H9 (cell line): ENCODE measurements around the gene MS4A4A. TPM values are rescaled to one million over a fixed set of nuclear protein-coding genes. Genes with fewer than 3 reads are reported as not detected.

Source experiments
- DNase-seq: peaks from one replicate; pipeline ENCODE4 v3.0.0-alpha.2; 2017
- H2AFZ ChIP-seq: one replicate; pipeline ENCODE4 v1.6.1; 2013; ENCODE audit warnings: mild to moderate bottlenecking, low read length, control low read depth, moderate library complexity
- H2AK5ac ChIP-seq: 2 replicates; pipeline ENCODE4 v1.6.1; 2013; ENCODE audit warnings: low read length, control low read depth, mixed read lengths; ENCODE audit not compliant: insufficient read length
- H2BK120ac ChIP-seq: one replicate; pipeline ENCODE4 v1.6.1; 2013; ENCODE audit warnings: low read depth, mild to moderate bottlenecking, low read length, control low read depth, inconsistent platforms; ENCODE audit not compliant: poor library complexity, severe bottlenecking
- H2BK12ac ChIP-seq: 2 replicates; pipeline ENCODE4 v1.6.1; 2013; ENCODE audit warnings: low read length, control low read depth, mixed read lengths, low read depth; ENCODE audit not compliant: insufficient read length
- H2BK15ac ChIP-seq: 2 replicates; pipeline ENCODE4 v1.6.1; 2013; ENCODE audit warnings: low read depth, low read length, control low read depth
- H2BK20ac ChIP-seq: one replicate; pipeline ENCODE4 v1.6.1; 2013; ENCODE audit warnings: low read depth, mild to moderate bottlenecking, low read length, control low read depth, inconsistent platforms; ENCODE audit not compliant: poor library complexity, severe bottlenecking
- H2BK5ac ChIP-seq: 2 replicates; pipeline ENCODE4 v1.6.1; 2013; ENCODE audit warnings: low read length, control low read depth, mixed read lengths; ENCODE audit not compliant: insufficient read length
- H3K14ac ChIP-seq: 2 replicates; pipeline ENCODE4 v1.6.1; 2013; ENCODE audit warnings: low read length, control low read depth; ENCODE audit not compliant: insufficient read depth
- H3K18ac ChIP-seq: 2 replicates; pipeline ENCODE4 v1.6.1; 2013; ENCODE audit warnings: low read depth, mild to moderate bottlenecking, mixed read lengths, low read length, control low read depth; ENCODE audit not compliant: insufficient read length
- H3K23ac ChIP-seq: 2 replicates; pipeline ENCODE4 v1.6.1; 2013; ENCODE audit warnings: low read length, control low read depth, mixed read lengths, low read depth; ENCODE audit not compliant: insufficient read length
- H3K23me2 ChIP-seq: 2 replicates; pipeline ENCODE4 v1.6.1; 2013; ENCODE audit warnings: low read depth, mild to moderate bottlenecking, mixed read lengths, low read length, control low read depth; ENCODE audit not compliant: insufficient read length, poor library complexity, severe bottlenecking
- H3K27ac ChIP-seq: 2 replicates; pipeline ENCODE4 v1.5.1; 2013; ENCODE audit warnings: low read length, control low read depth, mixed read lengths, low read depth; ENCODE audit not compliant: insufficient read length
- H3K27me3 ChIP-seq: 2 replicates; pipeline ENCODE4 v1.6.1; 2013; ENCODE audit warnings: low read length, control low read depth, inconsistent platforms; ENCODE audit not compliant: insufficient read depth
- H3K4ac ChIP-seq: 2 replicates; pipeline ENCODE4 v1.6.1; 2013; ENCODE audit warnings: low read depth, mild to moderate bottlenecking, control low read depth, inconsistent platforms, low read length, moderate library complexity
- H3K4me1 ChIP-seq: 2 replicates; pipeline ENCODE4 v1.6.1; 2013; ENCODE audit warnings: low read length, control low read depth, inconsistent platforms; ENCODE audit not compliant: insufficient read depth
- H3K4me2 ChIP-seq: 2 replicates; pipeline ENCODE4 v1.6.1; 2013; ENCODE audit warnings: low read length, control low read depth, mixed read lengths; ENCODE audit not compliant: insufficient read length, insufficient read depth
- H3K56ac ChIP-seq: 2 replicates; pipeline ENCODE4 v1.6.1; 2013; ENCODE audit warnings: low read depth, mild to moderate bottlenecking, mixed read lengths, low read length, control low read depth; ENCODE audit not compliant: insufficient read length
- H3K79me1 ChIP-seq: 2 replicates; pipeline ENCODE4 v1.6.1; 2013; ENCODE audit warnings: low read depth, mild to moderate bottlenecking, moderate library complexity, low read length, control low read depth, inconsistent platforms; ENCODE audit not compliant: insufficient read depth, poor library complexity, severe bottlenecking
- H3K79me2 ChIP-seq: 2 replicates; pipeline ENCODE4 v1.6.1; 2013; ENCODE audit warnings: low read length, control low read depth, inconsistent platforms; ENCODE audit not compliant: insufficient read depth
- H3K9ac ChIP-seq: 2 replicates; pipeline ENCODE4 v1.6.1; 2013; ENCODE audit warnings: low read length, control low read depth, mixed read lengths; ENCODE audit not compliant: insufficient read length; ENCODE audit errors: extremely low read depth
- H3K9me3 ChIP-seq: one replicate; pipeline ENCODE4 v1.6.1; 2013; ENCODE audit warnings: low read depth, low read length, inconsistent platforms; ENCODE audit not compliant: control insufficient read depth
- H3T11ph ChIP-seq: one replicate; pipeline ENCODE4 v1.6.1; 2013; ENCODE audit warnings: mild to moderate bottlenecking, low read length, control low read depth, inconsistent platforms
- H4K20me1 ChIP-seq: one replicate; pipeline ENCODE4 v1.6.1; 2013; ENCODE audit not compliant: control insufficient read depth, insufficient read length, insufficient read depth
- H4K5ac ChIP-seq: 2 replicates; pipeline ENCODE4 v1.6.1; 2013; ENCODE audit warnings: low read depth, mild to moderate bottlenecking, mixed read lengths, low read length, control low read depth; ENCODE audit not compliant: insufficient read length
- H4K8ac ChIP-seq: replicated peaks from 2 replicates; pipeline ENCODE4 v1.6.1; 2013; ENCODE audit warnings: low read length, control low read depth, mixed read lengths, low read depth; ENCODE audit not compliant: insufficient read length
- H4K91ac ChIP-seq: 2 replicates; pipeline ENCODE4 v1.6.1; 2013; ENCODE audit warnings: low read depth, mild to moderate bottlenecking, moderate library complexity, mixed read lengths, low read length, control low read depth; ENCODE audit not compliant: insufficient read length
- H3K27ac Mint-ChIP-seq, 3 experiments: 2 replicates in 2 of 3; 3 replicates in 1 of 3; pipeline ENCODE4 v1.8.0; 2020 to 2021; ENCODE audit warnings: mixed read lengths in 3 of 3, mild to moderate bottlenecking in 1 of 3, moderate library complexity in 1 of 3
- H3K27me3 Mint-ChIP-seq: 2 replicates; pipeline ENCODE4 v1.8.0; 2021; ENCODE audit warnings: low read depth, mild to moderate bottlenecking, moderate library complexity, mixed read lengths
- H3K36me3 Mint-ChIP-seq, 3 experiments: 2 replicates in 2 of 3; 3 replicates in 1 of 3; pipeline ENCODE4 v1.8.0; 2020 to 2021; ENCODE audit warnings: low read depth in 3 of 3, mixed read lengths in 3 of 3; ENCODE audit not compliant: insufficient read depth in 1 of 3
- H3K4me1 Mint-ChIP-seq, 2 experiments: 2 replicates each; pipeline ENCODE4 v1.8.0; 2020; ENCODE audit warnings: mixed read lengths in 2 of 2
- H3K4me3 Mint-ChIP-seq, 2 experiments: 2 replicates in 1 of 2; 3 replicates in 1 of 2; pipeline ENCODE4 v1.8.0; 2020 to 2021; ENCODE audit warnings: mild to moderate bottlenecking in 2 of 2, mixed read lengths in 2 of 2, moderate library complexity in 1 of 2
- H3K9me3 Mint-ChIP-seq, 2 experiments: 2 replicates in 1 of 2; 3 replicates in 1 of 2; pipeline ENCODE4 v1.8.0; 2020; ENCODE audit warnings: mild to moderate bottlenecking in 2 of 2, mixed read lengths in 2 of 2, moderate library complexity in 1 of 2
- CTCF ChIP-seq: fragments of 200-600 bp; sonication (generic); conservative IDR thresholded peaks from 3 replicates; pipeline ENCODE4 v1.8.0; 2021; ENCODE audit warnings: antibody characterized with exemption, mild to moderate bottlenecking
- total RNA-seq: library from RNA; stranded (reverse); gene quantifications from 2 replicates; pipeline ENCODE4 v1.2.1, GENCODE V29; 2021

Gene MS4A4A
- total RNA-seq, 1 experiment from 2014 or later: not detected

GRCh38 chr11:60274416-60274815 is 6.0 kb upstream of the MS4A4A start:
- Histone ChIP-seq H2AFZ (no peak overlapping the region), H4K20me1 (no peaks in the 10 kb centered on the region), H3K4me2 (no peak overlapping the region), H3T11ph (no peak overlapping the region), H4K5ac (no peak overlapping the region), H2BK12ac (no peak overlapping the region), H2AK5ac (no peak overlapping the region), H3K79me1 (no peaks in the 10 kb centered on the region), H3K4ac (no peak overlapping the region), H3K14ac (no peak overlapping the region), H4K8ac (no peak overlapping the region), H3K56ac (no peak overlapping the region), H3K27ac (no peak overlapping the region), H3K23ac (no peak overlapping the region), H2BK5ac (no peak overlapping the region), H3K27me3 (no peaks in the 10 kb centered on the region), H3K4me1 (no peaks in the 10 kb centered on the region; the same call in 1 of the 2 replicates), H2BK120ac (no peak overlapping the region), H3K79me2 (no peaks in the 10 kb centered on the region), H2BK15ac (no peak overlapping the region), H4K91ac (no peak overlapping the region), H2BK20ac (no peak overlapping the region), H3K9me3 (no peaks in the 10 kb centered on the region), H3K18ac (no peak overlapping the region), H3K9ac (no peak overlapping the region), H3K23me2 (no peaks in the 10 kb centered on the region)
- Mint-ChIP-seq H3K27ac (no peak overlapping the region), H3K4me1 (peaks cover 13 to 29% of the 10 kb centered on the region in 2 experiments), H3K36me3 (peaks cover 3 to 13% (median 4%) of the 10 kb centered on the region in 3 experiments; a peak in 6 of 7 replicates), H3K27me3 (no peaks in the 10 kb centered on the region; the same call in 1 of the 2 replicates), H3K4me3 (no peak overlapping the region), H3K9me3 (peaks cover 4 to 9% of the 10 kb centered on the region in 2 experiments; a peak in 3 of 5 replicates)
- TF ChIP-seq CTCF: no peak
- no peak for DNase-seq
